ENCODE measurements around the gene AP2A2.

Gene AP2A2

DNA sequence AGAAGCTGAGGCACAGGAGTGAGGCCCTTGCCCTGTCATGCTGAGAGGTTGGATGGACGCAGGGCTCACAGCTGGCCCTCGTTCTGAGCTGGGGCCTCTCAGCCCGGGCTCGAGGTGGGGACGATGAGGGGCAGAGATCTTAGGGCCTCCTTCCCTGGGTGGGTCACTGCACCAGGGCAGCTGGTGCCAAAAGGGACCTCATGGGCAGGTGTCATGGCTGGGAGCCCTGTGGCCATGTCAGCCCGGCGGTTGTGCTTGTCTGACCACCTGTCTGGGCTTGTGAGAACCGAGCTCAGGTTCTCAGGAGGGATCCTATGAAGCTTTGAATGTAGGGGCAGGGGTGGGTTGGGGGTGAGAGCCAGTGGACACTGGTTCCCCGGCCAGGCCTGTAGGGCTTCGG is 112.7 kb downstream of the AP2A2 start:
- no peaks in the 10 kb centered on the region for H4K20me1 ChIP-seq
- H3K36me3 ChIP-seq, result no peaks in the 10 kb centered on the region
- H3K9me3 ChIP-seq, result no peaks in the 10 kb centered on the region
- peaks cover 49% of the 10 kb centered on the region for H3K4me1 ChIP-seq
- no peak overlapping the region for H3K27ac ChIP-seq
- H3K4me2 ChIP-seq, result no peak overlapping the region
- no peaks in the 10 kb centered on the region for H3K27me3 ChIP-seq
- TF ChIP-seq Cebpa-rat (IDR thresholded peaks at IDR 0.05), result no peak
- H3K9ac ChIP-seq, result no peak overlapping the region
- no peak overlapping the region for H3K4me3 ChIP-seq

DNA sequence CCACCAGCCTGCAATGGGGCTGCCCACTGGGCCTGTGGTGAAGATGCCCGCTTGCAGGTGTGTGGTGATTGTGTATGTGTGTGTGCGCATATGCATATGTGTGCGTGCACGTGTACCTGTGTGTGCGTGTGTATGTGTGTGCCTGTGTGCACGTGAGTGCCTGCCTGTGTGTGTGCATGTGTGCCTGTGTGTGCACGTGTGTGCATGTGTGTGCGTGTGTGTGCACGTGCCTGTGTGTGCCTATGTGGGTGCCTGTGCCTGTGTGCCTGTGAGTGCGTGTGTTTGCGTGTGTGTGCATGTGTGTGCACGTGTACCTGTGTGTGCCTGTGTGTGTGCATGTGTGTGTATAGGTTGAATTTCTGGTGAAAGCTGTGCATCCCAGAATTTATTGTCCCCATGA is 113.3 kb downstream of the AP2A2 start:
- Histone ChIP-seq H3K4me1 (peaks cover 54% of the 10 kb centered on the region), H3K9ac (no peak overlapping the region), H3K27me3 (no peaks in the 10 kb centered on the region)

DNA sequence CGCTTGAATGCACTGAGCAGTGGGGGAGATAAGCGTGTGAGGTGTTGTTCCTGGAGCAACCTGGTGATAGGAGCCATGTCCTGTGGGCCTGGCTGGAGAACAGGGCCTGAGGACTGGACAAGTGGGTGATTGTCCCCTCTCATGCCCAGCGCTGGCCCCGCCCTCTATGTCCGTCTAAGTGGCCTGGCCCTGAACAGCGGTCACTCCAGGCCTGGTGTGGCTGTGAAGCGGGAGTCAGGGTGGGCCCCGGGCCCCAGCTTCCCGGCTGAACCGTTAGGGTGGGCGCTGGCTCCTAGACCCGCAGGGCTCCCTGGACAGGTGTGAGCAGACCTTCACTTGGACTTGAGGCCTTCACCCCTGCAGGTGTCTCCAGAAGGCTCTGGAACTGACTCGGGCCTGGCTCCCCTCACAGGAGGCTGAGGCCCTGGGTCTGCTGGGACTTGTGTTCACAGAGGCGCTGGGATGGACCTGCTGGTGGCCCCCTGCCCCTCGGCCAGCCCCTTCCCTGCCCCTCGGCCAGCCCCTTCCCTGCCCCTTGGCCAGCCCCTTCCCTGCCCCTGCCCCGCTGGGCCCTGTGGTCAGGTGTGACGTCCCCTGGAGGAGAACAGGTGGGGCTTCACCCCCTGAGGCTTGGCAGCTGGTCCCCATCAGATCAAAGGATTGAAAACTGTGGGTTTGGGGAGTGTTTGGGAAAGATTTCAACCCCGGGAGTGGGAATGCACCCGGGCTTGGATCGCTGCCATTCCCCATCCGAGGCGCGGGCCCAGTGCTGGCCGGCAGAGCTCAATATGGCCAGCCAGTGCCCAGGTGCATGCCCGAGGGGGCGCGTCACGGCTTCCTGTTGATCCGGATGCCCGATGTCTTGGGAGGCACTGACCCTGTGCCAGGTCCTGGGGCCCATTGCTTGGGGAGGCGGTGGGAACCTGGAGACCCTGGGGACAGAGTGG is 114.1 kb downstream of the AP2A2 start:
- Histone ChIP-seq H4K20me1 (no peaks in the 10 kb centered on the region), H3K4me3 (no peak overlapping the region), H3K27ac (peak overlapping the region; percentile 89), H3K4me1 (peaks cover 55% of the 10 kb centered on the region), H3K9ac (no peak overlapping the region), H3K27me3 (no peaks in the 10 kb centered on the region), H3K4me2 (peak overlapping the region; percentile 82), H3K36me3 (no peaks in the 10 kb centered on the region), H3K9me3 (peaks cover 4% of the 10 kb centered on the region; the same call in 1 of the 2 replicates)
- TF ChIP-seq Cebpa-rat (IDR thresholded peaks at IDR 0.05), result no peak

More for the DNA sequence above, 113.3 kb downstream of the AP2A2 start:
- no peak for TF ChIP-seq Cebpa-rat (IDR thresholded peaks at IDR 0.05)
- Histone ChIP-seq H3K4me2 (no peak overlapping the region), H4K20me1 (no peaks in the 10 kb centered on the region), H3K9me3 (no peaks in the 10 kb centered on the region), H3K4me3 (no peak overlapping the region), H3K27ac (no peak overlapping the region), H3K36me3 (no peaks in the 10 kb centered on the region)

DNA sequence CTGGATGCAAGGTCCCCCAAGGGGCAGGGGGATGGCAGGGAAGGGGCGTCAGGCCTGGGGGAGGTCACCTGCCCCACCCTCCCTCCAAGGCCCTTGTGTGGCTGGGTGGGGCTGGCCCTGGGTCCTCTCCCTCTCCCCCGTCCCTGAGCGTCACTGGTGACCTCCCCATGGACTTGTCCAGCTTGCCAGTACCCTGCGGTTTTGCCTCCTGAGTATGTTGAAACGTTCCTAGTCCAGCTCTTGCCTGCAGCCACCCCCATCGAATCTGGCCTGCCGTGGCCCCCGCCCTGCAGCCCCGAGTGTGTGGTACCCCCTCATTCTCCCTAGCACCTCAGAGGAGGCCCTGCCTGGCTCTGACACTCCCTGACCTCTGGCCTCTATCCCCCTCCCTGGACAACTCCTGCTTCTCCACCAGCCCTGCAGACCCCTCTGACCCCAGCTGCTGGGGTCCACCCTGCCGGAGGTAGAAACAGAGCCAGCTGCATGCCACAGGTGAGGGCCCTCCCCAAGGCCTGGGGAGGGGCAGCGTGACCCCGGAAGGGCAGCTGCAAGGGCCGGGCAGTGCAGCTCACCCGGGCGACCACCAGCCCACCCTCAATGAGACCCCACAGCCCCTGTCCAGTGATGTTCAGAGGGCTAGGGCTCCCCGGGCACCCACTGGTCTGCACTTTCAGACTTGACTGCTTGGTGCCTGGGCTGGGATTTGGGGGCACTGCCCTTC is 114.9 kb downstream of the AP2A2 start:
- TF ChIP-seq Cebpa-rat (IDR thresholded peaks at IDR 0.05), result no peak
- Histone ChIP-seq H3K4me1 (peaks cover 58% of the 10 kb centered on the region), H3K9ac (no peak overlapping the region), H3K9me3 (peaks cover 12% of the 10 kb centered on the region; the same call in 1 of the 2 replicates), H3K4me3 (no peak overlapping the region), H3K4me2 (peak overlapping the region; percentile 82), H3K27me3 (no peaks in the 10 kb centered on the region), H3K27ac (peak overlapping the region; percentile 89), H4K20me1 (no peaks in the 10 kb centered on the region), H3K36me3 (no peaks in the 10 kb centered on the region)

DNA sequence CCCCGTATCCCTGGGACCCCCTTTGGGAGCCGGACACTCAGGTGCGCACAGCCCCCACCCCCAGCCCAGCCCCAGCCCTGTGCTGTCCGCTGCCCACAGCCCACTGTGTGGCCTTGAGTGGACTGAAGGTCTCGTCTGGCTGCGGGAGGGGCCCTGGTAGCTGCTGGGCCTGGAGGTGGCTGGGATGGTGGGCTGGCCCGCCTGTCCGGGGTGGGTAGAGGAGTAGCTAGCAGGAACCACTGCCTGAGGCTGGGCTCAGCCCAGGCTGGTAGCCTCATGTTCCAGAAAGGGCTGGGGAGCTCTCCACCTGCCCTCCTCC is 115.4 kb downstream of the AP2A2 start:
- TF ChIP-seq Cebpa-rat (IDR thresholded peaks at IDR 0.05), result no peak
- no peak overlapping the region for H3K4me3 ChIP-seq
- no peaks in the 10 kb centered on the region for H4K20me1 ChIP-seq
- peaks cover 13% of the 10 kb centered on the region; the same call in 1 of the 2 replicates for H3K9me3 ChIP-seq
- H3K9ac ChIP-seq, result 0 out of 2 replicates have a peak overlapping the region, but pooled peaks have one; percentile 50
- peak overlapping the region; percentile 82; the same call in 1 of the 2 replicates for H3K4me2 ChIP-seq
- H3K4me1 ChIP-seq, result peaks cover 62% of the 10 kb centered on the region
- no peaks in the 10 kb centered on the region for H3K27me3 ChIP-seq
- H3K27ac ChIP-seq, result peak overlapping the region; percentile 89
- H3K36me3 ChIP-seq, result no peaks in the 10 kb centered on the region

DNA sequence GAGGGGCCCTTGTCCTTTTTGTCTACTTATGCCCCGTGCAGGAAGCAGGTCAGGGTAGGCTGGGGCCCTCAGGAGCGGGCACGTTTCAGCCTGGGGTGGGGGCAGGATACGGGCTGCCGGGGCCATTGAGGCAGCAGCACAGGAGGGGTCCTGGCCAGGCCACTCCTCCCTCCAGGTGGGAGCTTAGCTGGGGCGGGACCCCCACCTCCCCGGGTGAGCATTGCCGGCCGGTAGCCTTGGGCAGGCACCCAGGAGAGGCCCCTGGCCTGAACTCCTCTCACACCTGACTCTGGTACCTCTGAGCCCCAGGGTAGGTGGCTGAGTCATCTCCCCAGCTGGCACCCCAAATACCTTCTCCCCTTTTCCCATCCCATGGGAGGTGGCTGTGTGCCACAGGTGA is 115.8 kb downstream of the AP2A2 start:
- H3K9me3 ChIP-seq, result peaks cover 13% of the 10 kb centered on the region; the same call in 1 of the 2 replicates
- TF ChIP-seq Cebpa-rat (IDR thresholded peaks at IDR 0.05), result no peak
- no peaks in the 10 kb centered on the region for H4K20me1 ChIP-seq
- peak overlapping the region; percentile 82 for H3K4me2 ChIP-seq
- peak overlapping the region; percentile 89 for H3K27ac ChIP-seq
- peaks cover 65% of the 10 kb centered on the region for H3K4me1 ChIP-seq
- no peaks in the 10 kb centered on the region for H3K36me3 ChIP-seq
- no peaks in the 10 kb centered on the region for H3K27me3 ChIP-seq
- H3K9ac ChIP-seq, result 0 out of 2 replicates have a peak overlapping the region, but pooled peaks have one; percentile 50
- no peak overlapping the region for H3K4me3 ChIP-seq

DNA sequence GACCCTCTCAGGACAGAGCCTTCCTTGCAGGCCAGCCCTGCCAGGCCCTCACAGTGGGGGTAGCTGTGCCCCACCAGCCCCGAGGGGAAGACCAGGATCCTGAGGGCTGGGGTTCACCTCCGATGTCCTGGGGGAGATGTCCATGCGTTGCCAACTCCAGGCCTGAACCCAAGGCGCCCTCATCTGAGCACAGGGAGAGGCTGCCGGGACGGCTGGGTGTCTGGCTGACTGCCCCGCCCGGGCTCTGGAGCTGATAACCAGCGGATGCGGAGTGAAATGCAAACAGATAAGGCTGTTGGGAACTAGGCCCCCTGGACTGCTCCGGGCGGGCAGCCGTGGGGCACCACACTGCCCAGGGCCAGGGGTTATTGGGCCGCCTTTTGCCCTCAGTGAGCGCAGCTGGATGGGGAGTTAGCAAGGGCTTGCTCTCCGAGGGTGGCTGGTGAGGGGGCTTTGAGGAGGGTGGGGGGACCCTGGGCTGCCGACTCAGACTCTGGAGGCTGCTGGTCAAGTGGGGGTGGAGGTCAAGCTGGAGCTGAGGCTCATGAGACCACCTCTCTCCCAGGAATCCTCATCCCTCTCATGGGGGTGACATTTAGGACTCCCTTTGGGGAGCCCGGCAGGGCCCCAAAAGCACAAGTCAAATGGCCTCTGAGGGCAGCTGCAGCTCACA is 116.4 kb downstream of the AP2A2 start:
- Histone ChIP-seq H3K4me2 (peak overlapping the region; percentile 82), H3K27ac (peak overlapping the region; percentile 89), H3K9me3 (peaks cover 13% of the 10 kb centered on the region; the same call in 1 of the 2 replicates), H3K27me3 (no peaks in the 10 kb centered on the region), H4K20me1 (no peaks in the 10 kb centered on the region), H3K4me1 (peaks cover 71% of the 10 kb centered on the region), H3K36me3 (no peaks in the 10 kb centered on the region), H3K9ac (0 out of 2 replicates have a peak overlapping the region, but pooled peaks have one; percentile 50), H3K4me3 (no peak overlapping the region)
- no peak for TF ChIP-seq Cebpa-rat (IDR thresholded peaks at IDR 0.05)

DNA sequence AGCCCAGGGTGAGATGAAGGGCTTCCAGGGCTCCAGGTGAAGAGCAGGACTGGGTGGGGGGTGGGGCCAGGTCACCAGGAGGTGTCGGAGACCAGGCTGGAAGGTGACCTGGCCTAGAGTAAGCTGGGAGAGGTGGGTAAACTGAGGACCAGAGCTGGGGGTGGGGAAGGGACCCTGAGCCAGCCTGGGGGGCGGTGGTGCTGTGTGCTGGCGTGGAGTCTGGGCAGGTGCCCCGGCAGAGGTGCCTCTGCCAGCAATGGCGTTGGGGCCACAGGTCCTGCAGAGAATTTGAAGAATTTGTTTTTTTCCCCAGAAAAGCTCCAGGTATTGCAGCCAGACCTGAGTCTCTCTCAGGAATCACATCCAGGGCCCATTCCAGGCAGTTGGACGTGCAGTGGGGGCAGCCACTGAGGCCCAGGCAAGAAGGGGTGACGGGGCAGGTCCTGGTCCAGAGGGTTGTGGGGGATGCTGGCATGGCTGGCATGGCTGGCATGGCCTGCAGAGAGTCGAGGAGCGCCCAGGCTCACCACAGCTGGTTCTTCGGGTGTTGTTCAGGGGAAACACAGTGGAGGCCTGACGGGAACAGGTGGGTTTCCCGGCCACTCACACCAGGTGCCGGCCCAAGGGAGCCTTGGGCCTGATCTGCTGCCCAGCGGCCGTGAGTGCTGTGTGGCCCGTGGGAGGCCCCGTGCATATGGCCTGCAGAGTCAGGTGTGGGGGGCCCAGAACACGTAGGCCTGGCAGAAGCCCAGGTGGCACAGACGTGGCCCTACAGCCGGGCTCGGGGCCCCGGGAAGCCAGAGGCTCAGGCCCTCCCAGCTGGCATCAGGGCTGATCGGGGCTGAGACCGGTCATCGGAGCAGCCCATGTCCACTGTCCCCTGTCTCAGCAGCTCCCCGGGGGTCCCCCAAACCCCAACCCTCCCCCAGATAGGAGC is 117.2 kb downstream of the AP2A2 start:
- Histone ChIP-seq H3K4me2 (peak overlapping the region; percentile 82), H3K9ac (peak overlapping the region; percentile 50), H3K4me1 (peaks cover 79% of the 10 kb centered on the region), H3K27me3 (no peaks in the 10 kb centered on the region), H3K9me3 (peaks cover 13% of the 10 kb centered on the region; the same call in 1 of the 2 replicates), H4K20me1 (no peaks in the 10 kb centered on the region), H3K4me3 (no peak overlapping the region; the same call in 1 of the 2 replicates), H3K36me3 (no peaks in the 10 kb centered on the region), H3K27ac (peak overlapping the region; percentile 89)
- TF ChIP-seq Cebpa-rat (IDR thresholded peaks at IDR 0.05), result no peak
